DMS153 treated with DMSO at 0.1 percent for 48 hours (cell line): ENCODE measurements around the gene AMPD2.
A peak's percentile ranks its signal among the peaks of the same experiment; 100 is the strongest.

ENCODE experiments used
- DNase-seq: peaks from one replicate; lab custom pipeline; 2025; ENCODE audit not compliant: unreplicated experiment; lab: John Stamatoyannopoulos, UW

AMPD2 gene

DNA sequence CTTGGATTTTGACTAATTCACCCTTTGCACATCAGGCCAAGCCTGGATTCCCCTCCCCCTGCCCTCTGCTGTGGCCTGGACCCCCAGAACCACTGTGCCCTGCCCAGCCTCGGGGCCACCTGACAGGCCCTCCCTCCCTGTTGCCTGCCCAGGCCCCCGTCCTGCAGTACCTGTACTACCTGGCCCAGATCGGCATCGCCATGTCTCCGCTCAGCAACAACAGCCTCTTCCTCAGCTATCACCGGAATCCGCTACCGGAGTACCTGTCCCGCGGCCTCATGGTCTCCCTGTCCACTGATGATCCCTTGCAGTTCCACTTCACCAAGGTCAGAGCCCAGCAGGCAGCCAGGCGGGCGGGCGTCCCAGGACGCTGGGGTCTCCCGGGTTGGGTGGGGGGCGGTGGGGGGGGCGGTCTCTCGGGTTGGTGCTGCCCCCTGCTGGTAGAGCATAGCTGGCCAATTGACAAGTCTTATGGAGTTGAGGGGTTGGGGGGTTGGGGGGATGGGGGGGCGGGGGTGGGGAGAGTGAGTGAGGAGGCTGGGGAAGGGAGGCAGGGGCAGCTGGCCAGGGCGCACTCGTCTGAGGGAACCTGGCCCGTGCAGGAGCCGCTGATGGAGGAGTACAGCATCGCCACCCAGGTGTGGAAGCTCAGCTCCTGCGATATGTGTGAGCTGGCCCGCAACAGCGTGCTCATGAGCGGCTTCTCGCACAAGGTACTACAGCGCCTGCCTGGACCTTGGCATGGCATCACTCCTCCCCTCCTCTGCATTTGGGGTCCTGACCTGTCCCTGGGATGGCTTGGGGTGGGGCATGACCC lies 10.7 kb downstream of the AMPD2 start:
- DNase-seq: no peak

DNA sequence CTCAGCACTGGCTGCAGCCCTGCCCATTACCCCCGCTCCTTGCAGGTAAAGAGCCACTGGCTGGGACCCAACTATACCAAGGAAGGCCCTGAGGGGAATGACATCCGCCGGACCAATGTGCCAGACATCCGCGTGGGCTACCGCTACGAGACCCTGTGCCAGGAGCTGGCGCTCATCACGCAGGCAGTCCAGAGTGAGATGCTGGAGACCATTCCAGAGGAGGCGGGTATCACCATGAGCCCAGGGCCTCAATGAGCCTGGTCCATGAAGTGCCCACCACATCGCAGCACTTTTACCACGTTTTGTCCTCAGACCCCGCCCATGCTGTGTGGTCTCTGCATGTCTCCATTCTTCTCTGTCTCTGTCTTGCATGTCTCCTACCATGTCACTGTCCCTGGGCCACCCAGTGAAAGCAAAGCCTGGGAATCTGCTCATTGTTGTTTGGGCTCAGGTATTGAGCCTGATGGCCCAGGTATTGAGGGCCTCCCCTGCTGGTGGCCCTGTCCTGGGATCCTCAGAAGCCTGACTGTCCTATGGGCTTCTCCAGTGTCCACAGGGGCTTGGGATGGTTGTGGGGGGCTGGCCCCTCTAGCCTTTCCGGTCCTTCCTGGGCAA lies 11.4 kb downstream of the AMPD2 start:
- DNase-seq: no peak

DNA sequence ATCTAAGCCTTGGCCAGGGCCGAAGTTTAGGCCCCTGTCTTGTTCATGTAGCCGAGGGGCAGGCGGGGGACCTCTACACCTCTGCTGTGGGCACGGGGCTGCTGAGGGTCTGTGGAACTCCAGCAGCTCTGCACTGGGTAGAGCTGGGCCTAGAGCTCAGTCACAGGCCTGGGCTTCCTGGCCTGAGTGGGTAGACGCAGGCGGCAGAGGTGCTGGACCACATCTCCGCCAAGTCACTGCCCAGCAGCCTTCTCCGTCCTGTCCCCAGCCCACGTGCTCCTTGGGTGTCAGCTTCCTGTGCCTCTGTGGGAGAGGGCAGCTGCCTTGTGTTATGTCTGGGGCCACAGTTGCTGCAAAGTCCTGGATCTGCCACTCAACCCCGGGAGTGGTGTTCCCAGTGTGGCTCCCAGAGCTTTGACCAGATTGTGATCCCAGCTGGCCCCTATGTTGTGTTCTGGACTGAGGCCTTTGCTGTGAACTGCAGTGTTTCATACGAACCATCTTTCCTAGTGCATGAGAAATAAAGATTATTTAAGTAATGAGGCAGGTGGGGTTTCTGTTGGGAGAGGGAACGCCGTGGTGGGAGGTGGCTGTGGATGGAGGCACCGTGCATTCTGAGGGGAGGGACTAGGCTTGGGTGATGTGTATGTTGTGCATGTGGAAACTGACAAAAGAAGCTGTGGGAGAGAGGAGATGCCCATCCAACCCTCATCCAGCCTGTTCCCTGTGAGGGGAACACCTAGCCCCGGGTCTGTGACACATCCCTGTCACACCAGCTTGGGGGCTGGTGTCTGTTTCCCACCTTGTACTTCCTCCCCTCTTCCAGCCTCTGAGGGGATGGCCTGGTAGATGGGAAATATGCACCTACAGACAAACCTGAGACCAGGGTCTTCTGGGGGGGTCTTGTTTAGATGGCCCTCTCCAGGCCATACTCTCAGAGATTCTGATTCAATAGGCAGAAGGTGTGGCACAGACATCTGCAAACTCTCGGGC lies 12.2 kb downstream of the AMPD2 start:
- no peak for DNase-seq

DNA sequence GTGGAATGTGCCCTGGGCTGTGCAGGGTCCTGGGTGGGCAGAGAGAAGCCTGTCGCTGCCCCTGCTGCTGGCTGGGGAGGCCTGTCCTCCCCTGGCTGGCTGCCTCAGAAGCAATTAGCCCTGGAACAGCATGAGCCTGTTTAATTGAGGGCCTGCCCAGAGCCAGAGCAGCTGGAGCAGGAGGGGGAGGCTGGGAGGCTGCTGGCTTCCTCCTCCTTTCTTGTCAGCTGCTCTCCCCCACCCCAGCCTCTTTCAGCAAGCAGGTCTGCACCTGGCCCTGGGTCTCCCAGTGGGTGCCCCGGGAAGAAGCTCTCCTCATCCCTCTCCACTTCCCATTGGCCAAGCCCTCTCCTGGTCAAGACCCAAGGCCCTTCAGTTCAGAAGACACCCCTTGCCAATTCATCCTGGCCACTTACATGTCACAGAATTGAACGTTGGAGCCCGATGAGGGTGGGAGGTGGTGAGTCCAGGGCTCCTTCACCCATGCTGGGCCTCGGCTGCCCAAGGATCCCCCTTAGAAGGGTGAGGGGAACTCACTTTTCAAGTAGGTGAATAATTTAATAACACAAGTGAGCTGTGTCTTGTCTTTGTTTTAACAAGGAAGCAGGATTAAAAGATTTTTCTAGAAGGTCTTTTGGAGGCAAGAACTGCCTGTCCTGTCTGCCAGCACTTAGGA lies 13.2 kb downstream of the AMPD2 start:
- DNase-seq: no peak

DNA sequence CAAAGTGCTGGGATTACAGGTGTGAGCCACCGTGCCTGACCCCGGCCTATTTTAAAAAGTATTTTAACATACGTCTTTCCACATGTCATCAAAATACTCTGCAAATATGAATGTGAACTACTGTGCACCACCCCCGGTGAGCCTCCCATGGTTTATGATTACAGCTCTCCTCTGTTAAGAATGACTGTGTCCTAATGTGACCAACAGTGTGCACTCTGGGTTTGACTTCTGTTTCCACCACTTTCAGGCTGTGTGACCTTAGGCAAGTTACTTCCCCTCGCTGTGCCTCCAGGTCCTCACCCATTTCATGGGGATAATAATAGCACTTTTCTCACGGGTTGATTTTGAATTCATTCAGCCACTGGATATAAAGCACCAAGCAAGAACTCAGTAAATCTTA lies 14.7 kb downstream of the AMPD2 start:
- DNase-seq: no peak

DNA sequence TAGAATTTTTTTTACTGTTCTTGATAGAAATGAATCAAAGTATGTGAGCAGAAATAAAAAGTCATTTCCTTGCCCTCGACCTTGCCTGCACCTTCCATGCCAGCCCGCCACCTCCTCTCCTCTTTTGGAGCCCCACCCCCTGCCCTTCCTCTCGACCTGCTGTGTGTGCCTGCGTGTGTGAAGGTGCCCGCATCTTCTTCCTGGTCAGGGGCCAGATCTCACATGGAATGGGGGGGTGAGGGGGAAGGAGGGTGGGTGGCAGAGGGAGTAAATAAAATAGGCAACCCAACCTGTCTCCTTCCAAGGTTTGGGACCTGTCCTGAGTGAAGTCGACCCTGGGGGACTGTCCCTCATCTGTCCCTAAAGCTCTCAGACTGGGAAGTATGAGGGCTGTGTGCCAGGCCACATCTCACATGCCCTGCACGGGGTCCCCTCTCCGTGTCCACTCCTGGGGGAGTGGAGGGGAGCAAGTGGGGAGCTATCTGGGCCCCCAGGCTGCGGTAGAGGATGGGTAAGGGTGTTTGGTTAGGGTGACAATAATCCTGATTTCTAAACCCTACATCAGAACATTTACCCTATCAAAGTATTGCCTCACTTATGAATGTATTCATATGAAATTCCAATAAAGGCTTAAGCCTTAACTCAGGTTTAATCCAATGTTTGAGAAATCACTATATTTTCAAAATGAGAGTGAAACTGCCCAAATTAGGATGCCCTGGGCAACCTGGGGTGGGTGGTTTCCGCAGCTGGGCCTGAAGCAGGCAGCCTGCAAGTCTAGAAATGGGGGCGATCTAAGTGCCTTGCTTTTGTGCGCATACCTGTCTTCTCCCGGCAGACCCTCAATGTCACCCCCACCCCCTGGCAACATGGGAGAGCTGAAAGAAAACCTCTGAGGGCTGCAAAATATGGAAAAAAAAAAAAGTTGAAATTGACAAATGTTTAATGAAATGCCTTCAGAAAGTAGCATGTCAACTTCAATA lies 15.4 kb downstream of the AMPD2 start:
- DNase-seq: no peak

DNA sequence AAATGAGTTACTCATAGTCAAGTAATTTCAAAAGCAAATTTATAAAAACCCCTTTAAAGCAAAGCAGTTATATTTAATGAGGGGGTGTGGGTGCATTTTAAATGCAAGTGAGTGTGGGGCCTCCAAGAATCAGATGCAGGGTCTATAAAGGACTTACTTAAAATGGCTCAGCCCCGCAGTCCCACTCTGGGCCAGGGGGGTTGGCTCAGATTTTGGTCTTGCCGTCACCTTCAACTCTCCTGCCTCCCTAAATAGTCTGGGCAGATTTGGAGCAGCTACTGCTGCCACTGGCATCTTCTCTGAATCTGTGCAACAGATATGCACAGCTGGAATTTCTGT lies 16.2 kb downstream of the AMPD2 start:
- DNase-seq: no peak

DNA sequence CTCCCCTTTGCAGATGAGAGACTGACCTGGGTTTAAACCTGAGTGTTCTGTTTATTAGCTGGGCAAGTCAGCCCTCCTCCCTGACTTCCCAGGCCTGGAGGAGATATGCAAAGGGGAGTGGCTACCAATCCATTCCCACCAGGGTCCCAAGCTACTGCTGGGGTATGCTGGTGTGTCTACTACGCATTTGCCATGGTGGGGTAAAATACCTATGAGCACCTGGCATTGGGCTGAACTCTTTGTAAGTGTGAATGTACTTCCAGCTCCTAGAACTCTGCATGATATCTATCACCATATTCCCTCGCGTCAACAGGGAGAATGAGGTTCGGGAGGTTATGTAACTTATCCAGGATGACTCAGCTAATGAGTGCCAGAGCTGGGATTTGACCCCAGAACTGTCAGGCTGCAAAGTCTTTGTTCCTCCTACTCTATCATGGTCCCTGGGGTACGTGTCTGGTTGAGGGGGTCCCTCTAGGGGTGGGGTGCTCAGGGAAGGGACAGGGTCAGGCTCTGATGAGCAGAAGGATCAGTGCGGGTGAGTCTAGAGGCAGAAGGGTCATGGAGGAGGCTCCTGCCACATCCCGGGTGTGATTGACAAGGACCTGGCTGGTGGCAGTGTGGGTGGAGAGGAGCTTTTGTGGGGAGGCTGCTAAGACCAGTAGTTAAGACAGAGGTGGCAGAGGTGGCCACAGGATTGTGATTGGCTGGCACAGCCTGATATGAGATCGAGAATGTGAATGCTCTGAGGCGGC lies 16.7 kb downstream of the AMPD2 start:
- no peak for DNase-seq

DNA sequence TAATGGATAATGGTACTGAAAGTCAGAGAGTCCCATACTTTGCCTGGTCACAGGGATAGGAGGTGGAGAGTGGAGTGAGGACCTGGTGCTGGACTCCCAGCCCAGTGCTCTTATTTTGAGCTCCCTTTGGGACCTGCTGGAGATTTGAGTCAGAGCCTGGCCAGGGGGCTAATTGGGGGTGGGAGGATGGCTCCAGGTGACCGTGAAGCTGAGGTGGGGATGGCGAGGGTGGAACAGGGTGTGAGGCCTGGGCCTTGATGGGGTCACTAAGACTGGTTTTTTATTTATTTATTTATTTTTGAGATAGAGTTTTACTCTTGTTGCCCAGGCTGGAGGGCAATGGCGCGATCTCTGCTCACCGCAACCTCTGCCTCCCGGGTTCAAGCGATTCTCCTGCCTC lies 17.8 kb downstream of the AMPD2 start:
- no peak for DNase-seq

DNA sequence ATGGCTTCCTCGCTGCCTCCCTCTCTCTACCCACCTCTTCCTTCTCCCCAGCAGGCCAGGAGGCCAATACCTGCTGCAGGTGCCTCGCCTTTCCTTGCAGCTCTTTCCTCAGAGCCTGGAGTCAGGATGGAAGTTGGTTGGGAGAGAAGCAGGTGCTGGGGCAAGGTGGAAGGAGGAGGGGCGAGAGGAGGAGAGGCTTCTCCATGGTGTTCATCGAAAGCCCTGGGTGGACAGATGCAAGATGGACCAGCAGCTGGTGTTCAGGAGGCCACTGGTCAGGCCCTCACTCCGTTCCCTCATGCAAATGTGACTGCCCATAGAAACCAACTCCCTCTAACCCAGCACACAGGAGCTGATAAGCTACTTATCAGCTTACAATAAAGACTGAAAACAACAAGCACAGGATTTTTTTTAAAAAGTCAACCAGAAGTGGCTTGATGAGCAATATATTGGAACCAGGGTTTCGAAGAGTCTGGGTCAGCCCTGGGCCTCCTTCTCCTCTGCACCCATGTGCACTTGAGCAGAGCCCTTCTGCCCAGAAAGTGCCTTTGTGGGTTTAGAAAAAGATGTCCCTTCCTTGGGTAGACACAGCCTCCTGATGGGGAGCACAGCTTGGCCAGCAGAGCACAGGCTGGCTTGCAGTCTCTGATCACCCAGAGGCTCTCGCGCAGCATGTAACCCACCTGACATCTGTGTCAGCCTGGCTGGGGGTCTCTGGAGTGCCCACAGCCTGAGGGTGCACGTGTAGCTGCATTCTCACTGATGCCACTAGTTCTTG lies 19.6 kb downstream of the AMPD2 start:
- no peak for DNase-seq

DNA sequence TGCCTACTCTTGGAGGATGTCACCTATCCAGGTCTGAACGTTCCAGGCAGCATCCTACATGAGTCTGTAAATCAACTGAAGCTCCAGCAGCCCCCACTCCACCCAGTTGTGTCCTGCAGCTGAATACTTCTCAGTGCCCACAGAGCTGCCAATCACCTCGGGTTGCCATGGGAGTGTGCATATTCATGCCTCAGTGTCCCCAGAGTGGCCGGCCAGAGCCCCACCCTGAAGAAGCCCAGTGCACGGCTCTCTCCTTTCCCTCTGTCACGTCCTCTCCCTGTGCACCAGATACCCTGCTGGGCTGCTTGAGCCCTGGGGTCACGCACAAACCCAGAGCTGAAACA lies 20.2 kb downstream of the AMPD2 start:
- DNase-seq: no peak

DNA sequence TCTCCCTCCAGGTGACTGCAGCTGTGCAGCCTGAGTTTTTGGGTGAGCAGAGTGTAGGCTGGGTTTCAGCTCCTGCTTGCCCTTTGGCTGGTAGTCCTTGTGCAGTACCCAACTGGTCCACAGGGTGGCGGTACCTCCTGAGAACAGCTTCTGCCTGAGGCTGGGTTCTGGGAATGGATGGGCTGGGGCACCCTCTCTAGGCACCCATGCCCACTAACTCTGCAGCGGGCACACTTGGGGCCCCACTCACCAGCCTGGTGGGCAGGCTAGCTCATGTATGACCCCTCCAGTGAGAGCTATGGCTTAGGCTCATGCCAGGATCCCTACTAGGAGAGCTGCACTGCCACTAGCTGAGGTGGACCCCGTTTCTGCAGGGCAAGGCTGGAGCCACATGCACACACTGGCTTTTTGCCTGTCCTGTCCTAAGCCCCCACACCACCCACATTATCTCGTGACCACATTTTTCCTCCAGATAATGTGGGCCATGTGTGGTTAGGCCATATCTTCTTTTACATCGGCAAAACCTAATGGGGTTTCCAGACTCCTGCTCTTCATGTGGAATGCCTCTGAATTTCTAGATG lies 20.7 kb downstream of the AMPD2 start:
- peak; percentile 35 for DNase-seq

DNA sequence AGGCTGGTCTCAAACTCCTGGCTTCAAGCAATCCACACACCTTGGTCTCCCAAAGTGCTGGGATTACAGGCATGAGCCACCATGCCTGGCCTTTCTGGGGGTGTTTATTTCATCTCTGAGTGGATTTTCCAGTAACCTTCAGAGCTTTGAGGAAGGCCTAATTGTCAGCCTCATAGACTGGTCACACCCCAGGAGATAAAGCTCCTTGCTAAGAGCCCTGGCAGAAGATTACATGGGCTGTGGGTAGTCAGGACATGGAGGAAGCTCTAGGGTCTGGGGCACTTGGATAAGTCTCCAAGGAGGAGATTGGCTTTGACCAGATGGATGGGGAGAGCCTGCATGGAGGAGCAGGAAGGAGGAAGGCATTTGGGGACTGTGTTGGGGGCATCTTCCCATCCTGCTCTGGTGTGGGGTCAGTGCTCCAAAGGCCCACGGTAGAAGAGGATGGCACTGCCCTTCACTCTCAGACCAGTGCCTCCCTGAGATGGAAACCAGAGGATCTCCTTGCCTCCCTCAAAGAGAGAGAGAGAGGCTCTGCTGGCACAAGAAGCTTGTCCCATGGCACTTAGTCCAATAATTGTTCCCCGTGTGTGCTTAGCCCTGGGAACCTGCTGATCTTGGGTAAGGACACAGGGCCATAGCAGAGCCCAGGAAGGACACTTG lies 21.6 kb downstream of the AMPD2 start:
- DNase-seq: no peak

DNA sequence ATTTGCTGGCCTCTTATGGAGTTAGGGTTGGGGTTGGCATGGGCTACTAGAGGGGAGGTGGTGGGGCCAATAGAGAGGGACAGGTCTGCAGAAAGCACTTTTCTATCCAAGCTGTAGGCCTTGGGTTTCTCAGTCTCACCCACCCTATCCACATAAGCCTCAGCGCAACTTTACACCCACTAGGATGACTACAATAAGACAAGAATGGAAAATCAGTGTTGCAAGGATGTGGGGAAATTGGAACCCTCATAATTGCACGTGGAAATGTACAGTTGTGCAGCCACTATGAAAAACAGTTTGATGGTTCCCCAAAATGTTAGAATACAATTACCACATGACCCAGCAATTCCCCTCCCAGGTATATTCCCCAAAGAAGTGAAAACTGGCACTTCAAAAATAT lies 22.2 kb downstream of the AMPD2 start:
- no peak for DNase-seq

DNA sequence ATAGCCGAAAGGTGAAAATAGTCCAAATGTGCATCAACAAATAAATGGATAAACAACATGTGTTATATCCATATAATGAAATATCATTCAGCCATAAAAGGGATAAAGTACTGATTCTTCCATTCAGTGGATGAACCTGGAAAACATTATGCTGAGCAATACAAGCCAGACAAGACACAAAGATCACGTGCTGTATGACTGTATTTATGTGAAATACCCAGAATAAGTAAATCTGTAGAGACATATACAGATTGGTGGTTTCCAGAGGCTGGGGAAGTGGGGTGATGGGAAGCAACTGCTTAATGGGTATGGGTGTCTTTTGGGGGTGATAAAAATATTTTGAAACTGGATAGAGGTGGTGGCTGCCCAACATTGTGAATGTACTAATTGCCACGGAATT lies 23.0 kb downstream of the AMPD2 start:
- DNase-seq: no peak

DNA sequence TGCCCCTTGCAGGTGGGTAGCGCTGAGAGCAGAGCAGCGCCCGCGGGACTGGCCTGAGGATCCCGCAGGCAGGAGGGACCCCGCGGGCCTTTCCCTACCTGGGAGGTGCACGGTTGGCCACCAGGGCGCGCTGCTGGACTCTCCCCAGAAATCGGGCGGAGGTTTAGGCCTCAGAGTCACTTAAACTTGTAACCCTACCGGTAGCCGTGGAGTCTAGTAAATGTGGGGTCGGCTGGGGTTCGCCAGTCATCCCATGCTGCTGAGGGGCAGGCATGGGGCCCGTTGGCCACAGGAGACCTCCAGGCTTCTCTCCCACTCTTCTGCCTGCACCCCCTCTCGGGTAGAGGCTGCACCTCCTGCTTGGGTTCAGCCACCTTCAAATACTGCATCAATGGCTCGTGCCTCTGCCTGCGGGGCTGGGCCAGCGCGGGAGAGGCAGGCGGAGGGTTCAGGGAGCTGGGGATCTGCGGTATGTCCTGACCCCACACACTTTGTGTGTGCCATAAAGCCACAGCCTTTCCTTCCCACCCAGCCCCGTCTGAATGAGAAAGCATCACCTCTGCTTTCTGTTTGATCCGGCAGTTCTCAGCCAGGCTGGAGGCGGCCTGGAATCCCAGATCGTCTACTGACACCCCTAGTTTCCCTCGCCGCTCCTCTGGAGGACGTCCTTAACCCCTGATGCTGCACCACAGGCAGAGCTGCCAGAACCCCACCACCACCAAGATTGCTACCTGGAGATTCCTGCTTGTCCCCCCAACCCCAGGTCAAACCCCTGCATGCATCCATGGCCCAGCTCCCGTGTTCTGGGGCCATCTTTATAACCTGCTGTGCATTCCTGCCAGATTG lies 24.0 kb downstream of the AMPD2 start:
- DNase-seq: peak; percentile 19

DNA sequence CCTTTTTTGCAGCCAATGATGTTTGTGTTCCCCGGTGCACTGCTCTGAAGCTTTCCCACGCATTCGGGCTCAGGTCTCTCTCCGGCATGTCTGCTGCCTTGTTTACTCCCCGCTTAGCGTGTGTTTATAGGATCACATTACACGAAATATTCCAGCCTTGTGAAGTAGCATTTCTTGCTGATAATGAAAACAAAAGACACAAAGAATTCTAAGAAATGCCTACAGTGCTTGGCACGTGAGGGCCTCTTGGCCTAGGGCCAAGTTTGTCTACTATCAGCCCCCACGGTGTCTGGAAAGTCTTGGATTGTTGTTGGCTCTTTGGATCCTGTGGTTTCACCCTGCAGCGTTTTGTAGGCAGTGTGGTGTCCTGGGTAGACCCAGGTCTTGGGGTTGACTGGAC lies 25.0 kb downstream of the AMPD2 start:
- DNase-seq: no peak
